K562 (cell line): ENCODE measurements around the gene CYLD.

Source experiments
- CTCF ChIP-seq, 3 experiments: IDR thresholded peaks in 2 of 3; conservative IDR thresholded peaks in 1 of 3; 2 replicates each; pipeline ENCODE4 v1.5.1; 2011 to 2012; ENCODE audit warnings: low read length in 3 of 3, mild to moderate bottlenecking in 3 of 3, control low read depth in 2 of 3, improper control_type of control experiment in 1 of 3, inconsistent platforms in 1 of 3, low read depth in 1 of 3, mixed read lengths in 1 of 3, moderate library complexity in 1 of 3; ENCODE audit not compliant: insufficient read depth in 2 of 3
- REST ChIP-seq, 2 experiments: fragments of 450-650 bp; formaldehyde crosslinking in 1 of 2; IDR thresholded peaks; 2 replicates each; pipeline versions ENCODE4 v1.4.0 to v1.6.1; 2014 to 2020; ENCODE audit warnings: mild to moderate bottlenecking in 2 of 2, borderline replicate concordance in 1 of 2, low read depth in 1 of 2

GRCh38 chr16:50837324-50837723 lies 95.4 kb downstream of the CYLD start:
- TF ChIP-seq REST (IDR thresholded peaks at IDR 0.05; ENCODE audit: borderline replicate concordance) (no peak), REST (CRISPR knock-in tag; IDR thresholded peaks at IDR 0.05; ENCODE audit: low read depth) (no peak), CTCF (IDR thresholded peaks at IDR 0.05 in 2 of 3, conservative IDR thresholded peaks at IDR 0.05 in 1 of 3; ENCODE audit: insufficient read depth in 2 of 3, low read depth in 1 of 3, low read length in 3 of 3) (no peak)
